Stimulated activated CD4-positive, alpha-beta T cell treated with anti-CD3 and anti-CD28 coated beads, Interleukin-4, amount 100 ng/mL, for 1 hour (primary cell): ENCODE data around the gene DCP2.
"Not testable (repeated sequence)": the region's sequence is repeated elsewhere in the genome, so short reads cannot be mapped to it uniquely, and the experiment has no call there.

Experiments
- DNase-seq: peaks from one replicate; pipeline ENCODE4 v3.0.0-alpha.2; 2020

DCP2 gene

DNA sequence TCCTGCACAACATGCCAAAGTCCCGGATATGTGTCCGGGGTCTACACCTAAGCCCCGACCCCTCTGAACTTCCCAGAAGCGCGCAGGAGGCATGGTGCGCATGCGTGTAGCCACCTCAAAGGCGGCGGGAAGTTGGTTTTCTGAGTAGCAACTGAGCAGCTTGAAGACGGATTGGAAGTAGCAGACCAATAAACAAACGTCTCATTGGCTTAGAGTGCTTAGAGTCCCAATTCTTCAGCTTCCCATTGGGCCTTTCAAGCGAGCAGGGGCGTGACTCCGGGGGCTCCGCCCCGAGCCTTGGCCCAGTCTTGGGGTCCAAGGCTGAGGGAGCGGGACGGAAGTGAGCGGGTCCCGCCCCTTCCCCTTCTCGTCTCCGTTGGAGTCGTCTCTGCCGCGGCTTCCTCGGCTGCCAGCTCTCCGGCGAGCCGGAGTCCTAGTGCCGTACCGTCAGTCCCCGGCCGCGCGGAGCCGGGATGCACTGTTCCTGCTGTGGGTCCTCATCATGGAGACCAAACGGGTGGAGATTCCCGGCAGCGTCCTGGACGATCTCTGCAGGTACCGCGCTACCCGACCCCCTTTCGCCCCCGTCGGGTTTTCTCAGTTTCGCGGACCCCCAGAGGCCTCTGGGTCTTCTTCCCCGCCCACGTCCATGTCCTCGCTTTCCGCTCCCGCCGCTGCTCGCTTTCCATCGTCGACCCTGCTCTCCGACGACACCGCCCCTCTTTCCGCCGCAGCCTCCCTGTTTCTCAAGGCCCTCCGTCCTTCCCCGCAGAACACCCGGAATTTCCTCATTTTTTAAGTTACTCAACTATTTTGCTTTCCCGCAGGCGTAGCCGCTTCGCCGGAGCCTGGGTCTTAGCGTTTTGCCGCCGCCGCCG lies at the start of gene DCP2:
DCP2 (plus strand) TSS at position 367 of the 878 bp plus-strand sequence; CDS start at position 503, 136 bp downstream.
- peak; percentile 93 for DNase-seq

DNA sequence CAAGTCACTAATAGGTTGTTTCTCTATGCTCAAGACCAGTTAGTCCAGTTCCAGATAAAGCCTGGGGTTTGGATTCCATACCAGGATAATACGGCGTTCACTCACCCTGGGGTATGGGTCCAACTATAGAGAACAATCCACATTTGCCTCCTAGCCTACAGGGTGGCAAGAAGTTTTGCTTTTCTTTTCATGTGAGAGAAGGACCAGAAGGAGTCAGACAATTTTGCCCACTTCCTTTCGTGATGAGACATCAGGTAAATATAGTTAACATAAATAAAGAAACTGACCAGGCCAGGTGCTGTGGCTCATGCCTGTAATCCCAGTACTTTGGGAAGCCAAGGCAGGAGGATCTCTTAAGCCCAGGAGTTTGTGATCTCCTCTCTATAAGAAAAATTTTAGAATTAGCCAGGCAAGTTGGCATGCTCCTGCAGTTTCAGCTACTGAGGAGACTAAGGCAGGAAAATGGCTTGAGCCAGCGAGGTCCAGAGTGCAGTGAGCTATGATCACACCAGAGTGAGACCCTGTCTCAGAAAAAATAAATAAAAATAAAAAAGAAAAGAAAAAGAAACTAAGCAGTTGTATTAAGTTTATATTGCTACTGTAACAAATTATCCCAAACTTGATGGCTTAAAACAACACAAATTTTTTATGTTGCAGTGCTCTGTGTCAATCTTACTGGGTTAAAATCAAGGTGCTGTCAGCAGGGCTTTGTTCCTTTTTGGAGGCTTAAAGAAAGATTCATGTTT lies 47.1 kb upstream of the DCP2 start:
- DNase-seq = no peak

DNA sequence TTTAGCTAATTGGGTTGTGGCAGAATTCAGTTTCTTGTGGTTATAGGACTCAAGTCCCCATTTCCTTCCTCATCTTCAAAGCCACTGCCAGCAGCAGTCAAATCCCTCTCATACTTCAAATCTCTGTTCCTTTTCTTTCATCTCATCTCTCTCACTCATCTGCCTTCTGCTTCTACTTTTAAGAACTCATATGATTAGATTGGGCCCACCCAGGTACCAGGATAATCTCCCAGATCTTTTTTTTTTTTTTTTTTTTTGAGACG lies 46.6 kb upstream of the DCP2 start:
- DNase-seq = no peak

DNA sequence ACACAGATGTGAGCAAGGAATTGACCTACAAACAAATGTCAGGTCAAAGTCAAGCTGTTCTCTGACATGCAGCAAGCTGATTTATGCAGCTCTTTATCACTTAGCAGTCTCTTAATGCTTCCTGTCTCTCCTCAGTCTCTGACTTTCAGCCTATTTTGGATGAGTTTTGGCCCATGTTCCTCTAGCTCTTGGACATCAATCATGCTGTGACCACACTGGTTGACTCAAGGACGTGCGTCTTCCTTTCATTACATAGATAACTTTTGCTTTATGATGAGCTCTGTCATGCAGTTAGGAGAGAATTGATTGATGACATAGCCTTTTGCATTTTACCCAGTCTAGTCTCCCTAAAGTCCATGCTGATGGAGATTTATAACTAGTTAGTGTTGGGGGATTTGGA lies 45.1 kb upstream of the DCP2 start:
- DNase-seq = no peak

DNA sequence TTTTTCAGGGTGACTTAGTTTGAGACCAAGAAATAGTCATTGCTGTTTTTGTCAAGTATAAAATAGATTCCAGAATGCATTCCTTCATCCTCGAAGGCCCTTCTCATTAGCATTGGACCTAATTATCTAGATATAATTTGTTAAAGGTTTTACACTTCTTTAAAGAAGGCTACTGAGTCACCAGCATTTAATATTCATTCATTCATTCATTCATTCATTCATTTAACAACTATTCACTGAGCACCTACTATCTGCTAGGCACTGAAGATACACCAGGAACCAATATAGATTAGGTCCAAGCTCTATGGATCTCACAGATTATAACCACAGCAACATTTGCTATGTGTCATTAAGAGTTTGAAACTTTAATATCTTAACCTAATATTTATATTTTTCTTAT lies 43.5 kb upstream of the DCP2 start:
- DNase-seq = no peak

DNA sequence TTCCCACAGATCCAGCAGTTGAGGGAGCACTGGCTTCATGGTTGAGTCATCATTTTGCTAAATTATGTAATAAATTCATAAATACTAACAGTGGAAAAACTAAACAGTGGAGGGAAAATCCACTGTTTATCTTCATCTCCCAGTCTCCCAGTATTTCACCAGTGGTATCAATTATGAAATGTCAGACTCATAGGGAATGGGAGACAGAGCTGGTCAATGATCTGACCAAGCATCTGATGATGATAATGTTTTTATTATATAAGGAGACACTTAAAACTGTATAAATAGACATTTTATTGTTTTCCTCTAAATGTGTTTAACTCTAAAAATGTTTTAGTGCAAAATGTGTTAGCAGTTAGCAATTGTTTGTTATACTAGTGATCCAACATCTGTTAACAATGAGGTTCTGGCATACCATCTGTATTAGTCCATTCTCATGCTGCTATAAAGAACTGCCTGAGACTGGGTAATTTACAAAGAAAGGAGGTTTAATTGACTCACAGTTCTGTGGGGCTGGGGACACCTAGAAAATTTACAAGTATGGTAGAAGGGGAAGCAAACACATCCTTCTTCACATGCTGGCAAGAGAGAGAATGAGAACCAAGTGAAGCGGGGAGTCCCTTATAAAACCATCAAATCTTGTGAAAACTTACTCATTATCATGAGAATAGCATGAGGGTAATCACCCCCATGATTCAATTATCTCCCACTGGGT lies 42.8 kb upstream of the DCP2 start:
- no peak for DNase-seq

DNA sequence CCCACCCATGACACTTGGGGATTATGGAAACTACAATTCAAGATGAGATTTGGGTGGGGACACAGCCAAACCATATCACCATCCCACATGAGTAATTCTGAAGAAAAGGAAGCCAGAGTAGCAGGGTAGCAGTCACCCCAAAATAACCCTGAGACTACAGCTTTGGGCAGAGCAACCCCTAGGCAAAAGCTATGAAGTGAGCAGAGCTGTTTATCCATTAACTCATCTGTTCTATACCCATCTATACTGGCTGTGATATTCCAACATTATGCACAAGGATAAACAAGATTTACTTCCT lies 42.3 kb upstream of the DCP2 start:
- no peak for DNase-seq

DNA sequence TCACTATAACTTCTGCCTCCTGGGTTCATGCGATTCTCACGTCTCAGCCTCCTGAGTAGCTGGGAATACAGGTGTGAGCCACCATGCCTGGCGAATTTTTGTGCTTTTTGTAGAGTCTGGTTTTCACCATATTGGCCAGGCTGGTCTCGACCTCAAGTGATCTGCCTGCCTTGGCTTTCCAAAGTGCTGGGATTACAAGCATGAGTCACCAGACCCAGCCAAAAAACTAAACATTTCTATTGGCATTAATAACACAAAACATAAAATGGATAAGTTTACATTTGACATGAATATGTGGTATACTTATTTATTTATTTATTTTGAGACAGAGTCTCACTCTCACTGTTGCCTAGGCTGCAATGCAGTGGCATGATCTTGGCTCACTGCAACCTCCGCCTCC lies 40.9 kb upstream of the DCP2 start:
- no peak for DNase-seq

DNA sequence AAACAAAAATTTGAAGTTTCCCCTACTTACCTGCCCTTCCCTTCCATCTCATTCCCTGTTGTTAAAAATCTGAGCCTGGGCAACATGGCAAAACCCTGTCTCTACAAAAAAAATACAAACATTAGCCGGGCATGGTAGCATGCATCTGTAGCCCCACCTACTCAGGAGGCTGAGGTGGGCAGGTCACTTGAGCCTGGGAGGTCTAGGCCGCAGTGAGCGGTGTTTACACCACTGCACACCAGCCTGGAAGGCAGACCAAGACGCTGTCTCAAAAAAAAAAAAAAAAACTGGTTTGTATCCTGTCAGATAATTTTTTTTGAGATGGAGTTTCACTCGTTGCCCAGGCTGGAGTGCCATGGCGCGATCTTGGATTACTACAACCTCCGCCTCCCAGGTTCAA lies 38.3 kb upstream of the DCP2 start:
- no peak for DNase-seq

DNA sequence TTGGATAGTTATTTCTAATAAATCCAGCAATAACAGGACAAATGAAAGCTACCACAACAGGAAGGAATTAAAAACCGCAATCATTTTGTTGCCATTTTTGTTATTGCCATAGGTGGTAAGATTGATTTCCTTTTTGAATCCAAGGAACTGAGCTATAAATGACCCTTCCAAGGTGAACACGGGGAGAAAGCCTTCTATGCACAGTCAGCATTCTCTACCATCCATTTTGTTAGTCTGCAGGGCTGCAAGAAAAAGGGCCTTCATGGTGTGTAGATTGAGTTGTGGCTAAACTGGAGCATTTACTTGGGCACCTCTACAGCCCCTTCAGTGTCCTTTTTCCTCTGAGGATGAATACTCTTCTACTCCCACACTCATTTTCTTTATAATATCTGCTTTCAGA lies 35.9 kb upstream of the DCP2 start:
- no peak for DNase-seq

DNA sequence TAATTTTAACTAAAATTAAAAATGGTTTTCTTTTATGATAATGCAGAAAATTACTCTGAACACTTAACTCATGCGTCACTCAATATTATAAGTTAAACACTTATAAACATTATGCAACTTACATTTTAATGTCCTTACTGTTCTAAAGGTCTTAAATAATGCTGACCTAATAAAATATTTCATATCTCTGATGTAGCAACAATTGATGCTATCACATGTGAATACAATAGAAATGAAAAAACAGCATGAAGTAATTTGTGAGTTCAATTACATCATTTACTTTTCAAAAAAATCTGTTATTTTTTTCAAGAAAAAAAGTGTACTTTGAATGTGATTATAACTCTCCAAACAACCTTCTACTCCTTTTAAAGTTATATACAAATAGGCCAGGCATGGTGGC lies 28.1 kb upstream of the DCP2 start:
- no peak for DNase-seq

DNA sequence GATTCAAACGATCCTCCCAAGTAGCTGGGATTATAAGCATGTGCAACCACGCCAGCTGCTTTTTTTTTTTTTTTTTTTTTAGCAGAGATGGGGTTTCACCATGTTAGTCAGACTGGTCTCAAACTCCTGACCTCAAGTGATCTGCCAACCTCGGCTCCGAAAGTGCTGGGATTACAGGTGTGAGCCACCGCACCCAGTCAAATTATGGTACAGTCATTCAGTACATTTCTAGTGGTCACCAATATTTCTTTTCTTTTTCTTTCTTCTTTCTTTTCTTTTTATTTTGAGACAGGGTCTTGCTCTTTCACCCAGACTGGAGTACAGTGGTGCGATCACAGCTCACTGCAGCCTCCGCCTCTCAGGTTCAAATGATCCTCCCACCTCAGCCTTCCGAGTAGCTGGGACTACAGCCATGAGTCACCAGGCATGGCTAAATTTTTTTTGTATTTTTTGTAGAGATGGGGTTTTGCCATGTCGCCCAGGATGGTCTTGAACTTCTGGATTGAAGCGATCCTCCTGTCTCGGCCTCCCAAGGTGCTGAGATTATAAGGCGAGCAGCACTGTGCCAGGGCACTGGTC lies 25.4 kb upstream of the DCP2 start:
- no peak for DNase-seq

DNA sequence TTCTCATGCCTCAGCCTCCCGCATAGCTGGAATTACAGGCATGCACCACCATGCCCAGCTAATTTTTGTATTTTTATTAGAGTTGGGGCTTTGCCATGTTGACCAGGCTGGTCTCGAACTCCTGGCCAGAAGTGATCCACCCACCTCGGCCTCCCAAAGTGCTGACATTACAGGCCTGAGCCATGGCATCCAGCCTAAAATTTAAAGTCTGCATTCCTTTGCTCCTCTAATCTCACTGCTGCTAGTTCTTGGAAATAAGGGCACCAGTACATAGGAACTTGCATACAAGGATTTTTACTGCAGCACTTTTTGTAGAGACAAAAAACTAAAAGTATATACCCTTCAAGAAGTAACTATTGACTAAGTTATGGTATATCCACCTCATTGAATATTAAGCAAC lies 20.0 kb upstream of the DCP2 start:
- DNase-seq = no peak

DNA sequence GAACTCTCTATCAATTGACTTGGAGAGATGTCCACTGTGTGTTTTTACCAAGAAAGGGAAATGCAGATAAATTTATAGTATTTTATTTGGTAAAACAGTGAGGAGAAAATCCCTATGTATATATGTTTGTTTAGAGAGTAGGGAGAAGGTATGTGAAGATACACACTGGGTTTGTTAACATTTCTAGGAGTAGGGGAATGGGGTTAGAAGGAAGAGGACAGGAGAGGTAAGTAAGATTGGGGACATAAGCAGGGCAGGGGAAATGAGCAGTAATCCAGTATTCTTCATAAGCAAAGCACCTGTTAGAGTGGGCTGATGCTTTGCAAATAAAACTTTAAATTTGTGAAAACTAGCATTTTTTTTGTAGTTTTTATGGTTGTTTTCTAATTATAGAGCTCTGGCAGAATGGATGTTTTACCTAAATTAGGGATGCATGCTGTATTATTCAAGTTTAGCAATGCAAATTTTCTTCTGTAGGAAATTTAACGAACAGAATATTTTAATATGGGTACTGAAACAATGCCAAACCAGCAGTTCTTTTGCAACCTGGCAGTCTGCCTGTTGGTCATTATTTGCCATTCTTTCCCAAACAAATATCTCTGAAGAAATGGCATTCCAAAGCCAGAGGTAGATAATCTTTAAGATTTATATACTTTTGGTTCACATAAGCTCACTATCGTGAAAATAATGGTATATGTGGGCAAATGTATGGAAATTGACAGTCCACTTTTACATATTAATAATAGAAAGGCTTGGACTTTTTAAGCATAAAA lies 19.4 kb upstream of the DCP2 start:
- DNase-seq = no peak

DNA sequence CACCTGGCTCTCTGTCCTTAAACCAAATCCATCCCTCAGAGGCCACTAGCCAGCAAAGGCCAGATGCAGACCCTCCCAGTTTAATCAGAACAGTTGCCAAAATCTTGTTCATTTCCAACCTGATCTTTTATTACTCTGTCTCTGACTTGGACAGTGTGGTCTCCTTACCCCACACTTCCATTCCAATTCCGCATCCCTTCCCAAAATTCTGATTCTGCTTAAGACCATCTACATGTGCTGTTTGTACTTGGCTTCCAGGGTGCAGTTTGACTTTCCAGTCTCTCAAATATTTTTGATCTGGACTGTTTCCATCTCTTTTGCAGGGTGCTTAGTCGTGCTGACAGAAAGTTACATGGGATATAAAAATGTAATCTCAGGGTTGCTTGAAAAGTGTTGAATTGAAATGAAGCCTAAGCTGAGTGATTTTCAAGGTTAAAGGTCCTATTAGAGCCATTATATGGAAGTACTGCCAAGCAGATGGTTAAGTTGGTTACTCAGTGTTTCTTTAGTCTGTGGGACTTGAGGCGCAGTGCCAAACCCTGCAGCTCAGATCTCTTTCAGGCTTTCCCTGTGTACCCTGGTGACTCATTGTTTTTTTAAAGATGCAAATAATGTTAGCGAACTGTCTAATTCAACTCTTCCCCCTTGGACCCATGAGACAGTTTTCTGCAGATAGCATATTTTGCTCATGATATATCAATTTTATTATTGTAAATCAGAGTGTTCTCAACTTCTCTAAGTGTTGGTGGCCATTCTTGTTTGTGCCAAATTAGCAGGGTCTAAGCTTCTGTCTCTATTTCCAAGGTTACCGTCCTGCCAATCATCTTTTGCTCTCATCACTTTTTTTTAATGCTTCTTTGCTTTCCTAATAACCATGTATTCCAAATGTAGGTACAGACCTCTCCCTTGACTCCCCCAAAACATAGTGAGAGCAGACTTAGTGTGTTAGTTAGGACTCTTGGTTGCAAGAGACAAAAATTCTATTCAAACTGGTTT lies 18.2 kb upstream of the DCP2 start:
- peak; percentile 13 for DNase-seq

DNA sequence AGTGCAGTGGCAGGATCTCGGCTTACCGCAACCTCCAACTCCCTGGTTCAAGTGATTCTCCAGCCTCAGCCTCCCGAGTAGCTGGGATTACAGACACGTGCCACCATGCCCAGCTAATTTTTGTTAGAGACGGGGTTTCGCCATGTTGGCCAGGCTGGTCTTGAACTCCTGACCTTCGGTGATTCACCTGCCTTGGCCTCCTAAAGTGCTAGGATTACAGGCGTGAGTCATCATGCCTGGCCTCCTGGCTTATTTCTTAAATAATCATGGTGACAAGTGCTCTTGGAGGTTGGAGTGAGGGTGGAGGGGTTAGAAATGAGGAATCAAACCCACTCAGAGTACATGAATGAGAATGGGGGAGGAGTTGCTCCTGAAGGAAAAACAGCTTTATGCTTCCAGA lies 16.7 kb upstream of the DCP2 start:
- DNase-seq = not testable (repeated sequence)

DNA sequence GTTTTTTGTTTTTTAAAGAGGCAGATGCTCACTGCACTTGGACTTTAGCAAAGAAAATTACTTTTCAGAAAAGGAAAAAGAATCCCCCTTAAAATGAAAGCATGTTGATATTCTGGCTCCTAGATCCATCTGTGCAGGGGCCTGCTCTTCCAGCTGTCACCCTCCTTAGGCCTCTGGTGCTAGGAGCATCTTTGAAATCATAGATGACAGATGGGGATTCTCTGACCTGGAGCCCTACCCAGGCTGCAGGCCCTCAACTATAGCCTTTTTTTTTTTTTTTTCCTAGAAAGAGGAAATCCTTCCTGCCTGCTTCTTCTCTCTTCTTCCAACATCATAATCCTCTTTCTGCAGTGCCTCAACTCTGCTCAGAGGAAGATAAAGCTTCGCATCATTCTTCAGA lies 16.3 kb upstream of the DCP2 start:
- no peak for DNase-seq

DNA sequence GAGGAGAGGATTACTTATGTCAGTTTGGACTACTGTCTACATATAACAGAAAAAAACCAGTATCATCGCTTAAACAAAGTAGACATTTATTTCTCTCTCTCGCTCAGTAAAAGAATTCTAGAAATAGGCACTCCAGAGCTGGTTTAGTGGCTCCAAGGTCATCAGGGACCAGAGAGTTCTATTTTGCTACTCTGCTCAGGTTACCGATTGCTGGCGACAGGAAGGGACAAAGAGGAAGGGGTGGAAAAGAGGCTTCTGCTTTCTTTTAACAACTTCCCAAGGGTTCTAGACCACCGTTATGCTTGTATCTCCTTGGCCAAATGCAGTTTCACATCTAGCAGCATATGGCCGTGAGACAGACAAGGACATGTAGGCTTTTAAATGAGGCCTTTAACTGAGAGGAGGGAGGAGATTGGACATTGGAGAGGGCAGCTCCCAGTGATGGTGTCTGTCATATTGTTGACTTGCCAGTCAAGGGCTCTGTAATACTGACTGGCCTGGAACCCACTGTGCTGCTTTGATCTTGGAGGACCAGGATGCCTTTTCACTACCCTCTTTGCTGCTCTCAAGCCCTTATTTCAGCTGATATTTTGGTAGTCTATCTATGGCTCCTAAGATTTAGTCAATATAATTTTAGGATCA lies 15.6 kb upstream of the DCP2 start:
- no peak for DNase-seq

DNA sequence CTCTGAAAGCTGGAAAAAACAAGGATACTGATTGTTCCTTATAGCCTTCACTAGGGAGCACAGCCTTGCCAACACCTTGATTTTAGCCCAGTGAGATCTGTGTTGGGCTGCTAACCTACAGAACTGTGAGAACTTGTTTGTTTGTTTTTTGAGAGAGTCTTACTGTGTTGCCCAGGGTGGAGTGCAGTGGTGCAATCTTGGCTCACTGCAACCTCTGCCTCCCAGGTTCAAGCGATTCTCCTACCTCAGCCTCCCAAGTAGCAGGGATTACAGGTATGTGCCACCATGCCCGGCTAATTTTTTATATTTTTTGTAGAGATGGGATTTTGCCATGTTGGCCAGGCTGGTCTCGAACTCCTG lies 13.2 kb upstream of the DCP2 start:
- not testable (repeated sequence) for DNase-seq

DNA sequence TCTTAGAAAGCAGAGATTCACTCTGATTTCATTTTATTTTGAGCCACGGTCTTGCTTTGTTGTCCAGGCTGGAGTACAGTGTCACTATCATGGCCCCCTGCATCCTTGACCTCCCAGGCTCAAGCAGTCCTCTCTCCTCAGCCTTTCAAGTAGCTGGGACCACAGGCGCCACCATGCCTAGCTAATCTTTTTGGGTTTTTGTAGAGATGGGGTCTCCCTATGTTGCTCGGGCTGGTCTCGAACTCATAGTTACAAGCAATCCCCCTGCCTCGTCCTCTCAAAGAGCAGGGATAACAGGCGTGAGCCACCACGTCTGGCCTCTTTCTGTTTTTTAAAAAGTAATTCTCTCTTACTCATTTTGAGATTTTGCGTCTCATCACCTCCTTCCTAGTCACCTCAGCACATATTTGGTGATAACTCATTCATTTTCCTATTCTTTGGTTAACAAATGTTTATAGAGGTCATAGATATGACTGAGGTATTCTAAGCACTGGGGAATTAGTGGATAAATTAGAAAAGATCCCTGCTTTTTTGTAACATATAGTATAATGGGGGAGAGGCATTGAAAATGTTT lies 10.8 kb upstream of the DCP2 start:
- DNase-seq = no peak

DNA sequence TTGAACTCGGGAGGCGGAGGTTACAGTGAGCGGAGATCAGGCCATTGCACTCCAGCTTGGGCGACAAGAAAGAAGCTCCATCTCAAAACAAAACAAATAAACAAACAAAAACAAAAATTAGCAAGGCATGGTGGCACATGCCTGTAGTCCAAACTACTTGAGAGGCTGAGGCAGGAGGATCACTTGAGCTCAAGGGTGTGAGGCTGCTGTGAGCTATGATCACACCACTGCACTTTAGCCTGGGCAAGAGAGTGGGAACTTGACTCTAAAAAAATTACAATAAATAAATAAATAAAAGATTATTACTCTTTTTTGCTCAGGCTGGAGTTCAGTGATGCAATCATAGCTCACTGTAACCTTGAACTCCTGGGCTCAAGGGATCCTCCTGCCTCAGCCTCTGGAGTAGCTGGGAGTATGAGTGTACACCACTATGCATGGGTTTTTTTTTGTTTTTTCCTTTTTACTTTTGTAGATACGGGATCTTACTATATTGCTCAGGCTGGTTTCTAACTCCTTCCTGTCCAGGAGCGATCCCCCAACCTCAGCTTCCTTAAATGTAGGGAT lies 9.0 kb upstream of the DCP2 start:
- no peak for DNase-seq
